Keratinocyte (primary cell): ENCODE measurements around the gene RELL1. TPM values are rescaled to one million over a fixed set of nuclear protein-coding genes. Genes with fewer than 3 reads are reported as not detected.

Experiments used
- DNase-seq: peaks from one replicate; pipeline ENCODE4 v3.0.0-alpha.2; 2011; ENCODE audit warnings: low read depth, missing footprints, low spot score
- FAIRE-seq: peaks from 2 replicates; lab custom pipeline; 2011; peaks lifted over from hg19 to GRCh38; lab: Jason Lieb, UNC
- H2AFZ ChIP-seq: 2 replicates; pipeline ENCODE4 v1.6.0; 2012; ENCODE audit warnings: low read length, control low read depth, inconsistent platforms; ENCODE audit not compliant: control insufficient read depth
- H3K27ac ChIP-seq: 2 replicates; pipeline ENCODE4 v1.5.1; 2011; ENCODE audit warnings: low read length; ENCODE audit not compliant: control insufficient read depth, insufficient read depth
- H3K27me3 ChIP-seq: 3 replicates; pipeline ENCODE4 v1.6.0; 2011; ENCODE audit warnings: low read length; ENCODE audit not compliant: control insufficient read depth, insufficient read depth; ENCODE audit errors: extremely low read depth
- H3K36me3 ChIP-seq, 2 experiments: 2 replicates in 1 of 2; 3 replicates in 1 of 2; pipeline ENCODE4 v1.5.1; 2011; ENCODE audit warnings: low read length in 2 of 2, mild to moderate bottlenecking in 1 of 2; ENCODE audit not compliant: control insufficient read depth in 2 of 2, insufficient read depth in 2 of 2; ENCODE audit errors: extremely low read depth in 1 of 2
- H3K4me1 ChIP-seq: 3 replicates; pipeline ENCODE4 v1.5.1; 2011; ENCODE audit warnings: low read length; ENCODE audit not compliant: control insufficient read depth, insufficient read depth; ENCODE audit errors: extremely low read depth
- H3K4me2 ChIP-seq: 3 replicates; pipeline ENCODE4 v1.6.0; 2011; ENCODE audit warnings: low read depth, low read length; ENCODE audit not compliant: control insufficient read depth, insufficient read depth; ENCODE audit errors: extremely low read depth
- H3K4me3 ChIP-seq, 3 experiments: fragments of 200-600 bp in 1 of 3; sonication (generic) in 1 of 3; 2 replicates in 2 of 3; 3 replicates in 1 of 3; pipeline ENCODE4 v1.5.1; 2011 to 2016; ENCODE audit warnings: low read length in 3 of 3, mild to moderate bottlenecking in 3 of 3, control low read depth in 2 of 3, inconsistent platforms in 1 of 3, low read depth in 1 of 3, mixed read lengths in 1 of 3, mixed run types in 1 of 3, moderate library complexity in 1 of 3; ENCODE audit not compliant: control insufficient read depth in 2 of 3, insufficient read depth in 2 of 3; ENCODE audit errors: extremely low read depth in 1 of 3
- H3K79me2 ChIP-seq: 2 replicates; pipeline ENCODE4 v1.6.0; 2012; ENCODE audit warnings: low read length; ENCODE audit not compliant: control insufficient read depth, insufficient read depth
- H3K9ac ChIP-seq: 3 replicates; pipeline ENCODE4 v1.6.0; 2011; ENCODE audit warnings: low read length; ENCODE audit not compliant: control insufficient read depth, insufficient read depth; ENCODE audit errors: extremely low read depth
- H3K9me1 ChIP-seq: 3 replicates; pipeline ENCODE4 v1.6.0; 2011; ENCODE audit warnings: low read length; ENCODE audit not compliant: control insufficient read depth, insufficient read depth; ENCODE audit errors: extremely low read depth
- H3K9me3 ChIP-seq: 2 replicates; pipeline ENCODE4 v1.5.1; 2012; ENCODE audit warnings: low read depth, low read length; ENCODE audit not compliant: control insufficient read depth
- H4K20me1 ChIP-seq: 3 replicates; pipeline ENCODE4 v1.6.0; 2011; ENCODE audit warnings: low read length; ENCODE audit not compliant: control insufficient read depth, insufficient read depth; ENCODE audit errors: extremely low read depth
- CTCF ChIP-seq, 3 experiments: IDR thresholded peaks in 1 of 3; conservative IDR thresholded peaks in 1 of 3; optimal IDR thresholded peaks in 1 of 3; 2 replicates in 2 of 3; 3 replicates in 1 of 3; pipeline versions ENCODE3 to v1.5.1; 2011; ENCODE audit warnings: low read length in 3 of 3, mild to moderate bottlenecking in 3 of 3, moderate library complexity in 2 of 3, control low read depth in 1 of 3, inconsistent platforms in 1 of 3; ENCODE audit not compliant: insufficient read depth in 2 of 3; ENCODE audit errors: extremely low read depth in 1 of 3
- EZH2 ChIP-seq: IDR thresholded peaks from one replicate; pipeline ENCODE4 v1.6.1; 2012; ENCODE audit warnings: inconsistent platforms, mild to moderate bottlenecking, low read length, moderate library complexity
- dilution Hi-C: fragments of 300-500 bp; cut with MboI; formaldehyde crosslinking; loops from one replicate; pipeline ENCODE4 v1.7.0; 2020; ENCODE audit warnings: low sequenced_read_pairs; ENCODE audit not compliant: extremely low pct_ligation_motif_present
- polyA plus RNA-seq, 5 experiments: library from polyadenylated mRNA; depleted of rRNA in 3 of 5; stranded (reverse) in 3 of 5; stranded (forward) in 1 of 5; unstranded in 1 of 5; fragments of >200 nt; gene quantifications; 1 replicate in 1 of 5; 2 replicates in 3 of 5; 3 replicates in 1 of 5; pipeline versions ENCODE4 v1.2.1 to v1.2.3, GENCODE V29; 2011 to 2012; ENCODE audit warnings: missing spikeins in 2 of 5, low read depth in 1 of 5, low replicate concordance in 1 of 5

The RELL1 gene
- polyA plus RNA-seq, 1 donor (not counting 4 experiments of a cell fraction or from before 2014, with no cell fraction given) = 9.3 TPM

- TF ChIP-seq CTCF (optimal IDR thresholded peaks at IDR 0.05 in 1 of 3, IDR thresholded peaks at IDR 0.05 in 1 of 3, conservative IDR thresholded peaks at IDR 0.05 in 1 of 3; ENCODE audit: extremely low read depth in 1 of 3, insufficient read depth in 2 of 3, low read length in 3 of 3) (no peak), EZH2 (no peak)
- H3K79me2 ChIP-seq = peaks cover 33% of the 10 kb centered on the region
Measured at GRCh38 chr4:37678624-37679023, 7.6 kb downstream of the RELL1 start.

DNA sequence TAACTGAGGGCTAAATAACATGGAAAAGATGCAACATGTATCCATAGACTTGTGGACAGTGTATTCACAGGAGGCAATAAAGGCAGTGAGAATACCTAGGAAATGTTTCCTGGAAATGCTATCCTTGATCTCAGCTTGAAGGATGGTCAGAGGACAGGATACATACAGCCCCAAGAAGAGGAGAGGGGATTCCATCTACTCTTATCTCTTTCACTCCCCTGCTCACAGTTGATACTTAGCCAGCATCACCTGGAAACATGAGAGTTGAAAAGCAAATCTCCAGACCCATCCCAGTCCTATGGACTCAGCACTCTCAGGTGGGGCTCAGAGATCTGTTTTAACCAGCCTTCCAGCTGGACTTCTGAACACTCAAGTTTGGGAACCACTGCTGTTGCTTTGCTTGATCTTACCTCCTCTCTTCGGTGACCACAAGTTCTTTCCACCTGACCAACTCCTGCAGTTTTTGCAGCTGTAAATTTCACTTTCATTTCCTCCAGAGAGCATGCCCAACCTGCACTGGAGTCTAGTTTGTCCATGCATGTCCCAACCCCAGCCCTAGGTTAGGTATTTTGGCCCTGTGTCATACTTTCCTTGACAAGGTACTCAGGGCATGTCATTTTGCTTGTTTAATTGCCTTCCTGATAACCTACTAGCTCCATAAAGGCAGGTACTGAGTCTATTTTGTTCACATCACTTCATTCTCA is 10.4 kb downstream of the RELL1 start:
- H3K4me3 ChIP-seq = peak overlapping the region in 1 of 3 experiments; percentile 7
- no peak overlapping the region for H2AFZ ChIP-seq
- peaks cover 25% of the 10 kb centered on the region for H3K79me2 ChIP-seq
- H3K36me3 ChIP-seq = no peaks in the 10 kb centered on the region
- no peak overlapping the region for H3K27ac ChIP-seq
- no peaks in the 10 kb centered on the region for H3K9me3 ChIP-seq
- FAIRE-seq (peak; percentile 78), DNase-seq (no peak)
- no peaks in the 10 kb centered on the region for H3K9me1 ChIP-seq
- H3K4me2 ChIP-seq = peak overlapping the region; percentile 52
- no peak overlapping the region for H3K9ac ChIP-seq
- dilution Hi-C loops = no loop called here
- no peak for TF ChIP-seq CTCF (optimal IDR thresholded peaks at IDR 0.05 in 1 of 3, IDR thresholded peaks at IDR 0.05 in 1 of 3, conservative IDR thresholded peaks at IDR 0.05 in 1 of 3; ENCODE audit: extremely low read depth in 1 of 3, insufficient read depth in 2 of 3, low read length in 3 of 3)
- no peak for TF ChIP-seq EZH2
- peaks cover 31% of the 10 kb centered on the region for H3K4me1 ChIP-seq
- no peaks in the 10 kb centered on the region for H3K27me3 ChIP-seq
- H4K20me1 ChIP-seq = no peaks in the 10 kb centered on the region

More at GRCh38 chr4:37678624-37679023, 7.6 kb downstream of the RELL1 start:
- Histone ChIP-seq H3K4me3 (no peak overlapping the region), H2AFZ (no peak overlapping the region), H3K4me2 (no peak overlapping the region), H3K27ac (no peak overlapping the region), H3K9me1 (peaks cover 2% of the 10 kb centered on the region), H3K4me1 (peaks cover 40% of the 10 kb centered on the region), H3K9me3 (no peaks in the 10 kb centered on the region), H3K9ac (no peak overlapping the region), H3K27me3 (no peaks in the 10 kb centered on the region), H3K36me3 (no peaks in the 10 kb centered on the region), H4K20me1 (no peaks in the 10 kb centered on the region)
- dilution Hi-C loops = no loop called here
- FAIRE-seq = no peak
- DNase-seq = no peak
